GM12873 (cell line): Measurements from ENCODE around the gene EGLN2.

Experiments
- TF ChIP-seq, protein P1 (sequence below): IDR thresholded peaks from 2 replicates; pipeline ENCODE4 v1.5.1; 2012; ENCODE audit warnings: low read depth, mild to moderate bottlenecking, moderate library complexity, low read length, control low read depth; ENCODE audit not compliant: insufficient read depth; ENCODE audit errors: missing control alignments

The EGLN2 gene

DNA sequence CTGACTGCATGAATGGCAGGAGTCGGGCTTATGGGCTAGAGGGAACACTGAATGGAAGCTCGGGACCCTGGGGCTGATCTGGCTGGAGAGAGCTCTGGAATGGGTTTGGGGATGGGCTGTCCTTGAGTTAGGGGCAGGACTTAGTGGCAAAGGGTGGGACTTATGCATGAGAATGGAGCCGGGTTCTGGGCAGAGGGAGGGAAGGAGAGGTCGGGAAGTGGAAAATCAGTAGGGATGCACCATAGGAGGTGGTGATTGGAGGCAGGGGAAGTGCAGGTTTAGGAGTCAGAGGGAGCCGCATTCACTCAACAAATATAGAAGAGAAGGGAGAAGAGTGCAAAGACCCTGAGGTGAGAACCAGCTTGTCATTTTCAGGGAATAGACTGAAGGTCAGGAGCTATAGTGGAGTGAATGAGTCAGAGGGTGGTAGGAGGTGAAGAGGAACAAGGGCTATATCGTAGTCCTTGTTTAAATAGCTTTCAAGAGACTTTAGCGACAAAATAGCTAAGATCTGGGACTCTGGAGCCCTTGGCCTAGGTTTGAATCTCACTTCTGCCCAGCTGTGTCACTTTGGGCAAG lies 20.2 kb upstream of the EGLN2 start:
- TF ChIP-seq, protein P1, sequence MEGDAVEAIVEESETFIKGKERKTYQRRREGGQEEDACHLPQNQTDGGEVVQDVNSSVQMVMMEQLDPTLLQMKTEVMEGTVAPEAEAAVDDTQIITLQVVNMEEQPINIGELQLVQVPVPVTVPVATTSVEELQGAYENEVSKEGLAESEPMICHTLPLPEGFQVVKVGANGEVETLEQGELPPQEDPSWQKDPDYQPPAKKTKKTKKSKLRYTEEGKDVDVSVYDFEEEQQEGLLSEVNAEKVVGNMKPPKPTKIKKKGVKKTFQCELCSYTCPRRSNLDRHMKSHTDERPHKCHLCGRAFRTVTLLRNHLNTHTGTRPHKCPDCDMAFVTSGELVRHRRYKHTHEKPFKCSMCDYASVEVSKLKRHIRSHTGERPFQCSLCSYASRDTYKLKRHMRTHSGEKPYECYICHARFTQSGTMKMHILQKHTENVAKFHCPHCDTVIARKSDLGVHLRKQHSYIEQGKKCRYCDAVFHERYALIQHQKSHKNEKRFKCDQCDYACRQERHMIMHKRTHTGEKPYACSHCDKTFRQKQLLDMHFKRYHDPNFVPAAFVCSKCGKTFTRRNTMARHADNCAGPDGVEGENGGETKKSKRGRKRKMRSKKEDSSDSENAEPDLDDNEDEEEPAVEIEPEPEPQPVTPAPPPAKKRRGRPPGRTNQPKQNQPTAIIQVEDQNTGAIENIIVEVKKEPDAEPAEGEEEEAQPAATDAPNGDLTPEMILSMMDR = no peak

GRCh38 chr19:40780582-40780981 lies 18.4 kb upstream of the EGLN2 start:
- TF ChIP-seq, protein P1 = no peak

DNA sequence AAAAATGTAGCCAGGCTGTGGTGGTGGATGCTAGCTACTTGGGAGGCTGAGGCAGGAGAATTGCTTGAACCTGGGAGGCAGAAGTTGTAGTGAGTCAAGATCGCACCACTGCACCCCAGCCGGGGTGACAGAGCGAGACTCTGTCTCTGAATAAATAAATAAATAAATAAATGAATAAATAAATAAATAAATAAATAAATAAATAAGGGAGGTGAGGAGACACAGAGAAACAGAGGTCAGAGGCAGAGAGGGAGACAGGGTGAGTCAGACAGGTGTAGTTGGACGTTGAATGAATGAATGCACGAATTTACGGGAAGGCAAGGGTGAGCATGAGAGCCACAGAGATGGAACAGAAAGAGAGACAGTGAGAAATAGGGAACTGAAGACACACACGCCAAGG lies 17.9 kb upstream of the EGLN2 start:
- TF ChIP-seq, protein P1 = no peak

DNA sequence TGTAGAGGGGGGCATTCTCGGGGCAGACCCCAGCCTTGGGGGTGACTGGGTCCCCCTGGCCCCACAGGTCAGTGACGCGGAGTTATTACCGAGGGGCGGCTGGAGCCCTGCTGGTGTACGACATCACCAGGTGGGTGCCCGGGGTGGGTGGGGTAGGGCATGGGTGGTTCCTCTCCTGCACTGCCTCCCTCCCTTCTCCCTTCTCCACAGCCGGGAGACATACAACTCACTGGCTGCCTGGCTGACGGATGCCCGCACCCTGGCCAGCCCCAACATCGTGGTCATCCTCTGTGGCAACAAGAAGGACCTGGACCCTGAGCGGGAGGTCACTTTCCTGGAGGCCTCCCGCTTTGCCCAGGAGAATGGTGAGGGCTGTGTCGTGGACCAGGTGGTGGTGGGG lies 15.3 kb upstream of the EGLN2 start:
- TF ChIP-seq, protein P1 = no peak

GRCh38 chr19:40785526-40785925 lies 13.5 kb upstream of the EGLN2 start:
- TF ChIP-seq, protein P1 = no peak

DNA sequence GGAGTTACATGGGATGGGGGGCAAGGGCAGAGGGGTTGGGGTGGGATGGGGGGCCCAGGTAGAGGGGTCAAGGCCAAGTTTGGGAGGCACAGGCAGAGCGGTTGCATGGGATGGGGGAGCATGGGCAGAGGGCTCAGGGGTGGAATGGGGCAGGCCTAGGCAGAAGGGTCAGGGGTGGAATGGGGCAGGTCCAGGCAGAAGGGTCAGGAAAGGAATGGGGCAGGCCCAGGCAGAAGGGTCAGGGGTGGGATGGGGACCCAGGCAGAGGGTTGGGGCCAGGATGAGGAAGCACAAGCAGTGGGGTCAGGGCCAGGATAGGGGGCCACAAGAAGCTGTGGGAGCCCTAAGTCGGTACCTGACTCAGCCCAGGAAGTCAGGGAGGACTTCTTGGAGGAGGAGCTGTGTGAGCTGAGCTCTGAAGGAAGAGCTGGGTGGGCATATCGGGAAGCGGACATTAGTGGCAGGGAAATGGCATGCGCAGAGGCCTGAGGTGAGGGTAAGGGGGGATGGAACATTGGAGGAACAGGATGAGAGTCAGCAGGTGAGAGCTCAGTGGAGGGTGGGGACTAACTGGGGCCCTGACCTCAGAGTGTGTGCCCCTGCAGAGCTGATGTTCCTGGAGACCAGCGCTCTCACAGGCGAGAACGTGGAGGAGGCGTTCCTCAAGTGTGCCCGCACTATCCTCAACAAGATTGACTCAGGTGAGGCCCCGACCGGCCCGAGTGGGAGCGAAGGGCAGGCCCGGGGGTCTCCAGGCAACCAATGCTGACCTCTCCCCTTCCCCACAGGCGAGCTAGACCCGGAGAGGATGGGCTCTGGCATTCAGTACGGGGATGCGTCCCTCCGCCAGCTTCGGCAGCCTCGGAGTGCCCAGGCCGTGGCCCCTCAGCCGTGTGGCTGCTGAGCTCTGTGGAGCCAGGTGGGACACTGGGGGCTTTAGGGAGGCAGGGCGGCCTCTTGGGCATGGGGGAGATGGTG lies 12.6 kb upstream of the EGLN2 start:
- TF ChIP-seq, protein P1 = no peak

DNA sequence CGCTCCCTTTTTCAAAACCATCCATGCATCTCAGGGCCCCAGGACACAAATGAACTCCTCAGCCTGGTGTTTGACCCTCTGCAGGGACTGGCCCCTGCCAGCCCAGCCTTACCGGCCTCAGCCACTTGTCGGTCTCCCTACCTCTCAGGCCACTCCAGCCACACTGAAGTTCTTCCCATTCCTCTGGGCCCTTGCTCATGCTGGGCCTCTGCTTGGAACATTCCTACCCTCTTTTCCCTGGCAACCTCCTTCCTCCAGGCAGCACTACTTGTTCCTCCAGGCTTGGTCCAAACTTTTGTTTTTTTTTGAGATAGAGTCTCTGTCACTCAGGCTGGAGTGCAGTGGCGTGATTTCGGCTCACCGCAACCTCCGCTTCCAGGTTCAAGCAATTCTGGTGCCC lies 7.6 kb upstream of the EGLN2 start:
- TF ChIP-seq, protein P1 = no peak
